GM21619 (cell line): Measurements from ENCODE around the gene IL6R.

Experiments
- ATAC-seq: cut with Tn5 transposase; IDR thresholded peaks from one replicate; pipeline ENCODE4 v1.9.1; 2021; ENCODE audit not compliant: unreplicated experiment

Gene IL6R

GRCh38 chr1:154446789-154447188 lies 41.6 kb downstream of the IL6R start:
- ATAC-seq, result no peak

GRCh38 chr1:154448331-154448811 lies 43.2 kb downstream of the IL6R start:
- ATAC-seq, result no peak

GRCh38 chr1:154453161-154453560 lies 48.0 kb downstream of the IL6R start:
- no peak for ATAC-seq

GRCh38 chr1:154453574-154454352 lies 48.6 kb downstream of the IL6R start:
- no peak for ATAC-seq

GRCh38 chr1:154454386-154455120 lies 49.4 kb downstream of the IL6R start:
- ATAC-seq, result no peak

GRCh38 chr1:154456631-154457030 lies 51.5 kb downstream of the IL6R start:
- ATAC-seq, result no peak

- no peak for ATAC-seq
Measured at GRCh38 chr1:154459080-154459479, 53.9 kb downstream of the IL6R start.

- no peak for ATAC-seq
Measured at GRCh38 chr1:154460695-154461260, 55.6 kb downstream of the IL6R start.

GRCh38 chr1:154463512-154463990 lies 58.4 kb downstream of the IL6R start:
- no peak for ATAC-seq

GRCh38 chr1:154465621-154466195 lies 60.6 kb downstream of the IL6R start:
- no peak for ATAC-seq

- ATAC-seq, result no peak
Measured at GRCh38 chr1:154466206-154466605, 61.1 kb downstream of the IL6R start.

GRCh38 chr1:154466921-154467417 lies 61.8 kb downstream of the IL6R start:
- ATAC-seq, result no peak

- no peak for ATAC-seq
Measured at GRCh38 chr1:154467434-154468102, 62.4 kb downstream of the IL6R start.

- ATAC-seq, result no peak
Measured at GRCh38 chr1:154468535-154469250, 63.5 kb downstream of the IL6R start.

GRCh38 chr1:154469844-154470560 lies 64.9 kb downstream of the IL6R start:
- no peak for ATAC-seq

GRCh38 chr1:154471304-154471703 lies 66.2 kb downstream of the IL6R start:
- ATAC-seq, result no peak

GRCh38 chr1:154474802-154475201 lies 69.7 kb downstream of the IL6R start:
- ATAC-seq, result no peak

GRCh38 chr1:154476791-154477190 lies 71.6 kb downstream of the IL6R start:
- ATAC-seq, result no peak

GRCh38 chr1:154478013-154478412 lies 72.9 kb downstream of the IL6R start:
- no peak for ATAC-seq
